Measurements from ENCODE around the gene TIAM1.

The TIAM1 gene

GRCh38 chr21:31382060-31382459 is 38.0 kb upstream of the TIAM1 start:
- no peak overlapping the region for H3K4me2 ChIP-seq (ENCODE audit: low read length)
- H3K4me1 ChIP-seq, result no peaks in the 10 kb centered on the region
- no peak overlapping the region for H2AFZ ChIP-seq
- no peaks in the 10 kb centered on the region for H3K9me3 ChIP-seq (ENCODE audit: control insufficient read depth, low read length)
- TF ChIP-seq, protein P1, sequence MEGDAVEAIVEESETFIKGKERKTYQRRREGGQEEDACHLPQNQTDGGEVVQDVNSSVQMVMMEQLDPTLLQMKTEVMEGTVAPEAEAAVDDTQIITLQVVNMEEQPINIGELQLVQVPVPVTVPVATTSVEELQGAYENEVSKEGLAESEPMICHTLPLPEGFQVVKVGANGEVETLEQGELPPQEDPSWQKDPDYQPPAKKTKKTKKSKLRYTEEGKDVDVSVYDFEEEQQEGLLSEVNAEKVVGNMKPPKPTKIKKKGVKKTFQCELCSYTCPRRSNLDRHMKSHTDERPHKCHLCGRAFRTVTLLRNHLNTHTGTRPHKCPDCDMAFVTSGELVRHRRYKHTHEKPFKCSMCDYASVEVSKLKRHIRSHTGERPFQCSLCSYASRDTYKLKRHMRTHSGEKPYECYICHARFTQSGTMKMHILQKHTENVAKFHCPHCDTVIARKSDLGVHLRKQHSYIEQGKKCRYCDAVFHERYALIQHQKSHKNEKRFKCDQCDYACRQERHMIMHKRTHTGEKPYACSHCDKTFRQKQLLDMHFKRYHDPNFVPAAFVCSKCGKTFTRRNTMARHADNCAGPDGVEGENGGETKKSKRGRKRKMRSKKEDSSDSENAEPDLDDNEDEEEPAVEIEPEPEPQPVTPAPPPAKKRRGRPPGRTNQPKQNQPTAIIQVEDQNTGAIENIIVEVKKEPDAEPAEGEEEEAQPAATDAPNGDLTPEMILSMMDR (IDR thresholded peaks at IDR 0.05), result no peak
- H3K36me3 ChIP-seq (ENCODE audit: control insufficient read depth, insufficient read depth, low read length), result no peaks in the 10 kb centered on the region
- no peak overlapping the region for H3K4me3 ChIP-seq (ENCODE audit: low read depth, low read length)
- no peaks in the 10 kb centered on the region for H3K27me3 ChIP-seq (ENCODE audit: control insufficient read depth, insufficient read depth, low read length)
- no peak overlapping the region for H3K9ac ChIP-seq
- no peak overlapping the region for H3K27ac ChIP-seq
- H3K79me2 ChIP-seq, result no peaks in the 10 kb centered on the region

DNA sequence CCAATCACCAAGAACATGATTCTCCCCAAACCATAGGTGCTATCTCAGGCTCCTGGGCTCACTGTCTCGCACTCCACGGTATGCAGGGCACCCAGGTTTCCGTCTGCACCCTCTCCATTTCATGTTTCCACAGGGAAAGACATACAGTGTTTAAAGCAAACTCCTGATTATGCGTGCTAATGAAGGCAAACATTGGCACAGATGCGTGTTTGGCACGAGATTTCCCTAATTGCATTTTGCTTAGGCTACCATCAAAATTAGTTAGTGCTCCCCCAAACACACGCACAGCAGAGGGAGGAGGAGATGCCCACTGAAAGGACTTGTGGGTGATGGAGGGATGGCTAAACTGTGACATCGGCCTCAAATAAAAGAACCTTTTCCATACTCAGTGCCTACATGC is 32.2 kb upstream of the TIAM1 start:
- no peak overlapping the region for H2AFZ ChIP-seq
- no peaks in the 10 kb centered on the region for H3K4me1 ChIP-seq
- H3K4me2 ChIP-seq (ENCODE audit: low read length), result no peak overlapping the region
- H3K4me3 ChIP-seq (ENCODE audit: low read depth, low read length), result no peak overlapping the region
- no peaks in the 10 kb centered on the region for H3K9me3 ChIP-seq (ENCODE audit: control insufficient read depth, low read length)
- H3K36me3 ChIP-seq (ENCODE audit: control insufficient read depth, insufficient read depth, low read length), result no peaks in the 10 kb centered on the region
- no peaks in the 10 kb centered on the region for H3K27me3 ChIP-seq (ENCODE audit: control insufficient read depth, insufficient read depth, low read length)
- TF ChIP-seq, protein P1 (IDR thresholded peaks at IDR 0.05), result no peak
- H3K27ac ChIP-seq, result no peak overlapping the region
- H3K9ac ChIP-seq, result no peak overlapping the region
- H3K79me2 ChIP-seq, result no peaks in the 10 kb centered on the region

GRCh38 chr21:31374395-31374794 is 30.3 kb upstream of the TIAM1 start:
- TF ChIP-seq, protein P1 (IDR thresholded peaks at IDR 0.05), result no peak
- no peak overlapping the region for H3K4me2 ChIP-seq (ENCODE audit: low read length)
- no peaks in the 10 kb centered on the region for H3K4me1 ChIP-seq
- H3K36me3 ChIP-seq (ENCODE audit: control insufficient read depth, insufficient read depth, low read length), result no peaks in the 10 kb centered on the region
- no peak overlapping the region for H3K4me3 ChIP-seq (ENCODE audit: low read depth, low read length)
- H3K27ac ChIP-seq, result no peak overlapping the region
- H3K9me3 ChIP-seq (ENCODE audit: control insufficient read depth, low read length), result no peaks in the 10 kb centered on the region
- no peaks in the 10 kb centered on the region for H3K79me2 ChIP-seq
- H3K9ac ChIP-seq, result no peak overlapping the region
- H2AFZ ChIP-seq, result no peak overlapping the region
- no peaks in the 10 kb centered on the region for H3K27me3 ChIP-seq (ENCODE audit: control insufficient read depth, insufficient read depth, low read length)

DNA sequence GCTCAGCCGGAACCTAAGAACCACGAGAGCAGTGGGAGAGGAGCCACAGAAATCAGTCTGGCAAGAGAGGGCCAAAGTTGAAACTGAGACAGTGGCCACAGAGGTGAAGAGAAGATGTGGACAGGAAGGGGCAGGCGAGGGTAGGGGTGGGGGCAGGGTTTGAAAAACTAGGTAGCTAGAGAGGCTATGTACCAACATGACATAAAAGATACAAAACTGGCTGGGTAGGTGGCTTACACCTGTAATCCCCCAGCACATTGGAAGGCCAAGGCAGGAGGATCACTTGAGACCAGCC is 28.4 kb upstream of the TIAM1 start:
- no peaks in the 10 kb centered on the region for H3K27me3 ChIP-seq (ENCODE audit: control insufficient read depth, insufficient read depth, low read length)
- no peak overlapping the region for H3K27ac ChIP-seq
- no peak overlapping the region for H3K9ac ChIP-seq
- no peaks in the 10 kb centered on the region for H3K79me2 ChIP-seq
- TF ChIP-seq, protein P1 (IDR thresholded peaks at IDR 0.05), result no peak
- no peak overlapping the region for H3K4me2 ChIP-seq (ENCODE audit: low read length)
- no peak overlapping the region for H2AFZ ChIP-seq
- H3K36me3 ChIP-seq (ENCODE audit: control insufficient read depth, insufficient read depth, low read length), result no peaks in the 10 kb centered on the region
- H3K9me3 ChIP-seq (ENCODE audit: control insufficient read depth, low read length), result no peaks in the 10 kb centered on the region
- H3K4me3 ChIP-seq (ENCODE audit: low read depth, low read length), result no peak overlapping the region
- H3K4me1 ChIP-seq, result no peaks in the 10 kb centered on the region

GRCh38 chr21:31371715-31372470 is 27.8 kb upstream of the TIAM1 start:
- TF ChIP-seq, protein P1 (IDR thresholded peaks at IDR 0.05), result no peak
- Histone ChIP-seq H2AFZ (no peak overlapping the region), H3K27me3 (ENCODE audit: control insufficient read depth, insufficient read depth, low read length) (no peaks in the 10 kb centered on the region), H3K9ac (no peak overlapping the region), H3K27ac (no peak overlapping the region), H3K4me2 (ENCODE audit: low read length) (no peak overlapping the region), H3K36me3 (ENCODE audit: control insufficient read depth, insufficient read depth, low read length) (no peaks in the 10 kb centered on the region), H3K4me1 (no peaks in the 10 kb centered on the region), H3K79me2 (no peaks in the 10 kb centered on the region), H3K9me3 (ENCODE audit: control insufficient read depth, low read length) (no peaks in the 10 kb centered on the region), H3K4me3 (ENCODE audit: low read depth, low read length) (no peak overlapping the region)
